ENCODE measurements around the gene BCL2L14.
A peak's percentile ranks its signal among the peaks of the same experiment; 100 is the strongest.

BCL2L14 gene

GRCh38 chr12:12056951-12057350 lies 13.8 kb upstream of the BCL2L14 start:
- H3K9ac ChIP-seq (ENCODE audit: low read length), result no peak overlapping the region
- no peak overlapping the region for H3K18ac ChIP-seq (ENCODE audit: low read length)
- DNase-seq, result peak in 1 of 2 donors; percentile 88
- H3K14ac ChIP-seq (ENCODE audit: low read length), result no peak overlapping the region
- no peak overlapping the region for H2AFZ ChIP-seq (ENCODE audit: insufficient read depth, low read length, poor library complexity)
- H3K79me1 ChIP-seq (ENCODE audit: low read length), result no peaks in the 10 kb centered on the region
- H2BK120ac ChIP-seq (ENCODE audit: insufficient read depth, low read length, poor library complexity), result no peak overlapping the region
- no peak overlapping the region for H3K27ac ChIP-seq (ENCODE audit: low read depth, low read length)
- no peak overlapping the region for H3K23ac ChIP-seq (ENCODE audit: low read length)
- no peak overlapping the region for H4K91ac ChIP-seq (ENCODE audit: low read depth, low read length)
- no peak overlapping the region for H3K4me2 ChIP-seq (ENCODE audit: low read length)
- no peak overlapping the region for H4K12ac ChIP-seq (ENCODE audit: low read depth, low read length)
- no CpG with 5 or more reads among the region's 4 CpGs for WGBS (ENCODE audit: extremely low coverage, insufficient coverage, insufficient read length)
- H3K4me3 ChIP-seq (ENCODE audit: low read depth, low read length), result no peak overlapping the region
- H3K9me3 ChIP-seq (ENCODE audit: insufficient read depth, low read depth, low read length), result no peaks in the 10 kb centered on the region
- peaks cover 0 to 2% of the 10 kb centered on the region in 2 experiments for H3K4me1 ChIP-seq (ENCODE audit: control insufficient read depth in 1 of 2, insufficient read depth in 2 of 2, low read length in 2 of 2)
- H3K36me3 ChIP-seq (ENCODE audit: control insufficient read depth in 1 of 2, insufficient read depth in 2 of 2, low read length in 2 of 2), result no peaks in the 10 kb centered on the region
- no peak overlapping the region for H3K4ac ChIP-seq (ENCODE audit: low read depth, low read length)
- no peaks in the 10 kb centered on the region for H3K27me3 ChIP-seq (ENCODE audit: insufficient read depth, low read length)
- no peak overlapping the region for H2AK5ac ChIP-seq (ENCODE audit: low read length)
- H4K8ac ChIP-seq (ENCODE audit: low read depth, low read length), result no peak overlapping the region
- no peak overlapping the region for H2BK12ac ChIP-seq (ENCODE audit: low read length)
- no peaks in the 10 kb centered on the region for H3K79me2 ChIP-seq (ENCODE audit: control insufficient read depth, insufficient read depth, low read length, poor library complexity)
- H2BK5ac ChIP-seq (ENCODE audit: low read depth, low read length, poor library complexity), result no peak overlapping the region

GRCh38 chr12:12064596-12064995 lies 6.1 kb upstream of the BCL2L14 start:
- Histone ChIP-seq H3K14ac (ENCODE audit: low read length) (no peak overlapping the region), H3K79me1 (ENCODE audit: low read length) (no peaks in the 10 kb centered on the region), H2BK120ac (ENCODE audit: insufficient read depth, low read length, poor library complexity) (no peak overlapping the region), H4K12ac (ENCODE audit: low read depth, low read length) (no peak overlapping the region), H3K79me2 (ENCODE audit: control insufficient read depth, insufficient read depth, low read length, poor library complexity) (no peaks in the 10 kb centered on the region), H4K8ac (ENCODE audit: low read depth, low read length) (no peak overlapping the region), H2BK5ac (ENCODE audit: low read depth, low read length, poor library complexity) (no peak overlapping the region), H2AFZ (ENCODE audit: insufficient read depth, low read length, poor library complexity) (no peak overlapping the region), H3K4ac (ENCODE audit: low read depth, low read length) (no peak overlapping the region), H3K18ac (ENCODE audit: low read length) (no peak overlapping the region), H3K4me3 (ENCODE audit: low read depth, low read length) (no peak overlapping the region), H3K27ac (ENCODE audit: low read depth, low read length) (no peak overlapping the region), H4K91ac (ENCODE audit: low read depth, low read length) (no peak overlapping the region), H3K9me3 (ENCODE audit: insufficient read depth, low read depth, low read length) (no peaks in the 10 kb centered on the region), H3K23ac (ENCODE audit: low read length) (no peak overlapping the region), H3K27me3 (ENCODE audit: insufficient read depth, low read length) (no peaks in the 10 kb centered on the region), H2AK5ac (ENCODE audit: low read length) (no peak overlapping the region), H3K4me2 (ENCODE audit: low read length) (no peak overlapping the region), H3K9ac (ENCODE audit: low read length) (no peak overlapping the region), H2BK12ac (ENCODE audit: low read length) (no peak overlapping the region), H3K4me1 (ENCODE audit: control insufficient read depth in 1 of 2, insufficient read depth in 2 of 2, low read length in 2 of 2) (no peaks in the 10 kb centered on the region), H3K36me3 (ENCODE audit: control insufficient read depth in 1 of 2, insufficient read depth in 2 of 2, low read length in 2 of 2) (no peaks in the 10 kb centered on the region)
- no peak for DNase-seq
- no CpG with 5 or more reads among the region's 4 CpGs for WGBS (ENCODE audit: extremely low coverage, insufficient coverage, insufficient read length)

GRCh38 chr12:12068751-12069150 lies 2.0 kb upstream of the BCL2L14 start:
- no peaks in the 10 kb centered on the region for H3K27me3 ChIP-seq (ENCODE audit: insufficient read depth, low read length)
- H2BK5ac ChIP-seq (ENCODE audit: low read depth, low read length, poor library complexity), result no peak overlapping the region
- no peaks in the 10 kb centered on the region for H3K36me3 ChIP-seq (ENCODE audit: control insufficient read depth in 1 of 2, insufficient read depth in 2 of 2, low read length in 2 of 2)
- no peak overlapping the region for H4K8ac ChIP-seq (ENCODE audit: low read depth, low read length)
- no peak for DNase-seq
- H3K23ac ChIP-seq (ENCODE audit: low read length), result no peak overlapping the region
- H3K27ac ChIP-seq (ENCODE audit: low read depth, low read length), result no peak overlapping the region
- H4K12ac ChIP-seq (ENCODE audit: low read depth, low read length), result no peak overlapping the region
- no peaks in the 10 kb centered on the region for H3K4me1 ChIP-seq (ENCODE audit: control insufficient read depth in 1 of 2, insufficient read depth in 2 of 2, low read length in 2 of 2)
- H2BK12ac ChIP-seq (ENCODE audit: low read length), result no peak overlapping the region
- no peaks in the 10 kb centered on the region for H3K9me3 ChIP-seq (ENCODE audit: insufficient read depth, low read depth, low read length)
- no peaks in the 10 kb centered on the region for H3K79me1 ChIP-seq (ENCODE audit: low read length)
- H3K14ac ChIP-seq (ENCODE audit: low read length), result no peak overlapping the region
- H3K79me2 ChIP-seq (ENCODE audit: control insufficient read depth, insufficient read depth, low read length, poor library complexity), result no peaks in the 10 kb centered on the region
- H3K18ac ChIP-seq (ENCODE audit: low read length), result no peak overlapping the region
- H3K4me2 ChIP-seq (ENCODE audit: low read length), result no peak overlapping the region
- no peak overlapping the region for H3K9ac ChIP-seq (ENCODE audit: low read length)
- WGBS (ENCODE audit: extremely low coverage, insufficient coverage, insufficient read length), result no CpG with 5 or more reads among the region's 6 CpGs
- no peak overlapping the region for H2AK5ac ChIP-seq (ENCODE audit: low read length)
- H4K91ac ChIP-seq (ENCODE audit: low read depth, low read length), result no peak overlapping the region
- H2BK120ac ChIP-seq (ENCODE audit: insufficient read depth, low read length, poor library complexity), result no peak overlapping the region
- H3K4me3 ChIP-seq (ENCODE audit: low read depth, low read length), result no peak overlapping the region
- no peak overlapping the region for H2AFZ ChIP-seq (ENCODE audit: insufficient read depth, low read length, poor library complexity)
- H3K4ac ChIP-seq (ENCODE audit: low read depth, low read length), result no peak overlapping the region

- H3K4me2 ChIP-seq (ENCODE audit: low read length), result no peak overlapping the region
- no peak overlapping the region for H2BK5ac ChIP-seq (ENCODE audit: low read depth, low read length, poor library complexity)
- H2AK5ac ChIP-seq (ENCODE audit: low read length), result no peak overlapping the region
- H3K79me1 ChIP-seq (ENCODE audit: low read length), result no peaks in the 10 kb centered on the region
- no peak overlapping the region for H4K91ac ChIP-seq (ENCODE audit: low read depth, low read length)
- H3K4me1 ChIP-seq (ENCODE audit: control insufficient read depth in 1 of 2, insufficient read depth in 2 of 2, low read length in 2 of 2), result no peaks in the 10 kb centered on the region
- no peak overlapping the region for H4K8ac ChIP-seq (ENCODE audit: low read depth, low read length)
- H3K4me3 ChIP-seq (ENCODE audit: low read depth, low read length), result no peak overlapping the region
- H3K9ac ChIP-seq (ENCODE audit: low read length), result no peak overlapping the region
- no peak overlapping the region for H3K18ac ChIP-seq (ENCODE audit: low read length)
- no peak for DNase-seq
- no peak overlapping the region for H3K27ac ChIP-seq (ENCODE audit: low read depth, low read length)
- H3K23ac ChIP-seq (ENCODE audit: low read length), result no peak overlapping the region
- H3K27me3 ChIP-seq (ENCODE audit: insufficient read depth, low read length), result no peaks in the 10 kb centered on the region
- no peaks in the 10 kb centered on the region for H3K36me3 ChIP-seq (ENCODE audit: control insufficient read depth in 1 of 2, insufficient read depth in 2 of 2, low read length in 2 of 2)
- H2BK120ac ChIP-seq (ENCODE audit: insufficient read depth, low read length, poor library complexity), result no peak overlapping the region
- no peaks in the 10 kb centered on the region for H3K79me2 ChIP-seq (ENCODE audit: control insufficient read depth, insufficient read depth, low read length, poor library complexity)
- H2BK12ac ChIP-seq (ENCODE audit: low read length), result no peak overlapping the region
- no peaks in the 10 kb centered on the region for H3K9me3 ChIP-seq (ENCODE audit: insufficient read depth, low read depth, low read length)
- no peak overlapping the region for H2AFZ ChIP-seq (ENCODE audit: insufficient read depth, low read length, poor library complexity)
- WGBS (ENCODE audit: extremely low coverage, insufficient coverage, insufficient read length), result no CpG with 5 or more reads among the region's 14 CpGs
- H3K14ac ChIP-seq (ENCODE audit: low read length), result no peak overlapping the region
- H4K12ac ChIP-seq (ENCODE audit: low read depth, low read length), result no peak overlapping the region
- H3K4ac ChIP-seq (ENCODE audit: low read depth, low read length), result no peak overlapping the region
Measured at GRCh38 chr12:12069821-12070548, 754 bp upstream of the BCL2L14 start.
